Fibroblast of lung (primary cell): ENCODE results near the gene TKFC.

Source experiments
- CTCF ChIP-seq, 2 donors: IDR thresholded peaks in 1 of 2; conservative IDR thresholded peaks in 1 of 2; 1 replicate in 1 of 2; 2 replicates in 1 of 2; pipeline ENCODE4 v1.5.1; 2011 to 2012; ENCODE audit warnings: low read length in 2 of 2, control low read depth in 1 of 2, inconsistent platforms in 1 of 2, low read depth in 1 of 2, mild to moderate bottlenecking in 1 of 2
- EZH2 ChIP-seq: IDR thresholded peaks from 2 replicates; pipeline ENCODE4 v1.5.1; 2012; ENCODE audit warnings: low read length, control low read depth, mild to moderate bottlenecking; ENCODE audit errors: missing control alignments

- TF ChIP-seq CTCF (conservative IDR thresholded peaks at IDR 0.05 in 1 of 2, IDR thresholded peaks at IDR 0.05 in 1 of 2; ENCODE audit: low read depth in 1 of 2, low read length in 2 of 2) = no peak
- TF ChIP-seq EZH2 = no peak
Observed at GRCh38 chr11:61298663-61299244, 34.3 kb upstream of the TKFC start.
